HepG2 (cell line): ENCODE measurements around the gene SHANK3.

Experiments used
- POLR2AphosphoS5 ChIP-seq: IDR thresholded peaks from 2 replicates; pipeline ENCODE4 v1.6.1; 2012; ENCODE audit warnings: low read depth, low read length
- TF ChIP-seq, protein P1 (sequence below): sonication (generic); formaldehyde crosslinking; IDR thresholded peaks from 2 replicates; pipeline ENCODE4 v1.5.0; 2020; ENCODE audit warnings: missing genetic modification reagents, mild to moderate bottlenecking, borderline replicate concordance

- TF ChIP-seq, protein P1, sequence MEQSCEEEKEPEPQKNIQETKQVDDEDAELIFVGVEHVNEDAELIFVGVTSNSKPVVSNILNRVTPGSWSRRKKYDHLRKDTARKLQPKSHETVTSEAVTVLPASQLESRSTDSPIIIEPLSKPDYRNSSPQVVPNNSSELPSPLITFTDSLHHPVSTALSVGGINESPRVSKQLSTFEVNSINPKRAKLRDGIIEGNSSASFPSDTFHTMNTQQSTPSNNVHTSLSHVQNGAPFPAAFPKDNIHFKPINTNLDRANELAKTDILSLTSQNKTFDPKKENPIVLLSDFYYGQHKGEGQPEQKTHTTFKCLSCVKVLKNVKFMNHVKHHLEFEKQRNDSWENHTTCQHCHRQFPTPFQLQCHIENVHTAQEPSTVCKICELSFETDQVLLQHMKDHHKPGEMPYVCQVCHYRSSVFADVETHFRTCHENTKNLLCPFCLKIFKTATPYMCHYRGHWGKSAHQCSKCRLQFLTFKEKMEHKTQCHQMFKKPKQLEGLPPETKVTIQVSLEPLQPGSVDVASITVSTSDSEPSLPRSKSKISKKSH = no peak
- no peak for TF ChIP-seq POLR2AphosphoS5
Measured at GRCh38 chr22:50708996-50709395, 36.4 kb downstream of the SHANK3 start.
